ENCODE results near the gene MGMT.

GRCh38 chr10:129552119-129552518 is 85.1 kb downstream of the MGMT start:
- TF ChIP-seq CTCF (conservative IDR thresholded peaks at IDR 0.05 in 1 of 2, IDR thresholded peaks at IDR 0.05 in 1 of 2; ENCODE audit: low read depth in 1 of 2, low read length in 2 of 2), result no peak
- no peak for TF ChIP-seq EZH2 (IDR thresholded peaks at IDR 0.05; ENCODE audit: low read length, missing control alignments)

Data from fibroblast of lung (primary cell).